Measurements from ENCODE around the gene ACYP1. TPM values are rescaled to one million over a fixed set of nuclear protein-coding genes. Genes with fewer than 3 reads are reported as not detected.
A peak's percentile ranks its signal among the peaks of the same experiment; 100 is the strongest.

ACYP1 gene
- total RNA-seq, 1 experiment from 2014 or later: 50.2 TPM

- no peak overlapping the region for H3K4me3 ChIP-seq (ENCODE audit: low read depth, low read length, poor library complexity, severe bottlenecking)
- TF ChIP-seq CTCF (conservative IDR thresholded peaks at IDR 0.05; ENCODE audit: low read depth, low read length) (no peak), EZH2 (IDR thresholded peaks at IDR 0.05; ENCODE audit: borderline replicate concordance, low read depth, low read length, poor library complexity, severe bottlenecking) (no peak)
These were observed 3.4 kb upstream of the ACYP1 start for GRCh38 chr14:75067212-75067611.

GRCh38 chr14:75066691-75067090 is 2.9 kb upstream of the ACYP1 start:
- ChIA-PET POLR2A (ENCODE audit: low non-redundant PET) (no interaction called here), CTCF (no interaction called here)
- no TSS peak for BruUV-seq (replicated peaks)
- Histone ChIP-seq H3K4me3 (ENCODE audit: low read depth, low read length, poor library complexity, severe bottlenecking) (no peak overlapping the region), H3K36me3 (ENCODE audit: insufficient read depth, low read length, poor library complexity, severe bottlenecking) (no peaks in the 10 kb centered on the region), H3K27ac (ENCODE audit: low read depth, low read length, poor library complexity, severe bottlenecking) (no peak overlapping the region), H3K27me3 (replicated peaks; ENCODE audit: insufficient read depth, low read depth, low read length, poor library complexity) (no peaks in the 10 kb centered on the region), H3K4me1 (ENCODE audit: insufficient read depth, low read length, poor library complexity, severe bottlenecking) (peaks cover 22% of the 10 kb centered on the region), H3K9me3 (ENCODE audit: low read depth, low read length, poor library complexity, severe bottlenecking) (no peaks in the 10 kb centered on the region)
- intact Hi-C loops (cut with micrococcal nuclease; ENCODE audit: unreplicated experiment): loop anchor here (5.0 kb wide), 1 partner anchor 114 kb away; no protein-coding TSS in a partner anchor
- DNase-seq (ENCODE audit: low spot score): no peak
- no peak for TF ChIP-seq CTCF (conservative IDR thresholded peaks at IDR 0.05; ENCODE audit: low read depth, low read length)
- no peak for TF ChIP-seq EZH2 (IDR thresholded peaks at IDR 0.05; ENCODE audit: borderline replicate concordance, low read depth, low read length, poor library complexity, severe bottlenecking)

More at GRCh38 chr14:75067212-75067611, 3.4 kb upstream of the ACYP1 start:
- ChIA-PET POLR2A (ENCODE audit: low non-redundant PET) (no interaction called here), CTCF (no interaction called here)
- H3K27me3 ChIP-seq (replicated peaks; ENCODE audit: insufficient read depth, low read depth, low read length, poor library complexity): no peaks in the 10 kb centered on the region
- intact Hi-C loops (cut with micrococcal nuclease; ENCODE audit: unreplicated experiment): loop anchor here (5.0 kb wide), 1 partner anchor 115 kb away; no protein-coding TSS in a partner anchor
- no TSS peak for BruUV-seq (replicated peaks)
- no peaks in the 10 kb centered on the region for H3K9me3 ChIP-seq (ENCODE audit: low read depth, low read length, poor library complexity, severe bottlenecking)
- H3K4me1 ChIP-seq (ENCODE audit: insufficient read depth, low read length, poor library complexity, severe bottlenecking): peaks cover 22% of the 10 kb centered on the region
- no peak overlapping the region for H3K27ac ChIP-seq (ENCODE audit: low read depth, low read length, poor library complexity, severe bottlenecking)
- H3K36me3 ChIP-seq (ENCODE audit: insufficient read depth, low read length, poor library complexity, severe bottlenecking): no peaks in the 10 kb centered on the region
- DNase-seq (ENCODE audit: low spot score): no peak

GRCh38 chr14:75064205-75064567 is 362 bp upstream of the ACYP1 start:
- no peak for DNase-seq (ENCODE audit: low spot score)
- Histone ChIP-seq H3K36me3 (ENCODE audit: insufficient read depth, low read length, poor library complexity, severe bottlenecking) (peaks cover 19% of the 10 kb centered on the region), H3K27ac (ENCODE audit: low read depth, low read length, poor library complexity, severe bottlenecking) (no peak overlapping the region), H3K9me3 (ENCODE audit: low read depth, low read length, poor library complexity, severe bottlenecking) (peaks cover 8% of the 10 kb centered on the region), H3K4me1 (ENCODE audit: insufficient read depth, low read length, poor library complexity, severe bottlenecking) (peaks cover 14% of the 10 kb centered on the region), H3K27me3 (replicated peaks; ENCODE audit: insufficient read depth, low read depth, low read length, poor library complexity) (no peaks in the 10 kb centered on the region), H3K4me3 (ENCODE audit: low read depth, low read length, poor library complexity, severe bottlenecking) (peak overlapping the region; percentile 71)
- ChIA-PET POLR2A (ENCODE audit: low non-redundant PET) (no interaction called here), CTCF (interaction anchor here (1.6 kb wide), 1 partner anchor 119 kb away, joined by 5 read pairs; no protein-coding TSS in a partner anchor)
- no peak for TF ChIP-seq EZH2 (IDR thresholded peaks at IDR 0.05; ENCODE audit: borderline replicate concordance, low read depth, low read length, poor library complexity, severe bottlenecking)
- TF ChIP-seq CTCF (conservative IDR thresholded peaks at IDR 0.05; ENCODE audit: low read depth, low read length): no peak
- BruUV-seq (replicated peaks): no TSS peak
- intact Hi-C loops (cut with micrococcal nuclease; ENCODE audit: unreplicated experiment): no loop called here

Data from A673 (cell line).